HCT116 (cell line): Measurements from ENCODE around the gene KIRREL1. TPM values are rescaled to one million over a fixed set of nuclear protein-coding genes. Genes with fewer than 3 reads are reported as not detected.

Experiments used
- ATAC-seq: fragments of 200-7000 bp; cut with Tn5 transposase; 2 replicates; pipeline ENCODE4 v1.9.1; 2020; ENCODE audit warnings: mild to moderate bottlenecking, moderate library complexity
- BruUV-seq: library from RNA; stranded (reverse); fragments of 400-500 nt; replicated peaks from 2 replicates; lab custom pipeline; 2021; lab: Mats Ljungman, UMichigan
- CTCF ChIA-PET: fragments of 300-600 bp; sonication (Branson Sonifier 250); formaldehyde crosslinking; loops from one replicate; lab custom pipeline; 2021; ENCODE audit warnings: antibody characterized with exemption; lab: Charles Lee
- POLR2A ChIA-PET: fragments of 300-600, 350-600 bp; sonication (Branson Sonifier 250); formaldehyde crosslinking; loops from one replicate; lab custom pipeline; 2021; ENCODE audit warnings: antibody characterized with exemption; lab: Charles Lee
- RAD21 ChIA-PET, 2 experiments: fragments of 300-600 bp; sonication (Branson Sonifier 250); formaldehyde crosslinking; loops; one replicate each; lab custom pipeline; 2023; ENCODE audit warnings: low total read pairs in 2 of 2; ENCODE audit not compliant: uncharacterized antibody in 2 of 2, unreplicated experiment in 2 of 2, low non-redundant PET in 1 of 2; lab: Charles Lee
- DNase-seq: peaks from one replicate; pipeline ENCODE4 v3.0.0-alpha.2; 2010; ENCODE audit warnings: low read depth, low spot score
- H2AFZ ChIP-seq: fragments of 200-600 bp; shearing (Covaris generic), sonication (generic); 2 replicates; pipeline ENCODE4 v1.6.1; 2017; ENCODE audit warnings: low read depth, mixed run types, mixed read lengths, antibody characterized with exemption, low read length; ENCODE audit not compliant: poor library complexity, severe bottlenecking
- H3K27ac ChIP-seq: 2 replicates; pipeline ENCODE4 v1.5.1; 2012; ENCODE audit warnings: low read depth, low read length
- H3K27me3 ChIP-seq: fragments of 200-600 bp; sonication (generic); 2 replicates; pipeline ENCODE4 v1.6.1; 2016; ENCODE audit warnings: mixed run types, low read length, mixed read lengths; ENCODE audit not compliant: insufficient read depth
- H3K36me3 ChIP-seq, 2 experiments: fragments of 200-500 bp in 1 of 2; fragments of 200-600 bp in 1 of 2; sonication (Bioruptor generic) in 1 of 2; sonication (generic) in 1 of 2; 2 replicates each; pipeline versions ENCODE4 v1.5.1 to v1.6.1; 2014 to 2016; ENCODE audit warnings: low read length in 2 of 2, inconsistent platforms in 1 of 2, mixed read lengths in 1 of 2, mixed run types in 1 of 2; ENCODE audit not compliant: insufficient read depth in 2 of 2, control insufficient read depth in 1 of 2
- H3K4me1 ChIP-seq, 2 experiments: fragments of 200-600 bp in 1 of 2; sonication (generic) in 1 of 2; 2 replicates each; pipeline versions ENCODE4 v1.5.1 to v1.6.1; 2012 to 2017; ENCODE audit warnings: low read length in 2 of 2, inconsistent platforms in 1 of 2, mild to moderate bottlenecking in 1 of 2, mixed read lengths in 1 of 2, mixed run types in 1 of 2, moderate library complexity in 1 of 2; ENCODE audit not compliant: insufficient read depth in 2 of 2, control insufficient read depth in 1 of 2
- H3K4me2 ChIP-seq: fragments of 200-600 bp; sonication (generic); 2 replicates; pipeline ENCODE4 v1.6.1; 2017; ENCODE audit warnings: mixed run types, low read length, mixed read lengths
- H3K4me3 ChIP-seq, 2 experiments: fragments of 200-600 bp in 1 of 2; sonication (generic) in 1 of 2; replicated peaks in 1 of 2; 2 replicates each; pipeline ENCODE4 v1.5.1; 2011 to 2016; ENCODE audit warnings: low read length in 2 of 2, control low read depth in 1 of 2, low read depth in 1 of 2, mild to moderate bottlenecking in 1 of 2, mixed read lengths in 1 of 2, mixed run types in 1 of 2
- H3K79me2 ChIP-seq: fragments of 200-600 bp; sonication (generic); 2 replicates; pipeline ENCODE4 v1.6.1; 2017; ENCODE audit warnings: mild to moderate bottlenecking, mixed run types, low read length, moderate library complexity, mixed read lengths; ENCODE audit not compliant: insufficient read depth
- H3K9ac ChIP-seq: fragments of 200-600 bp; sonication (generic); 2 replicates; pipeline ENCODE4 v1.6.1; 2016; ENCODE audit warnings: low read length, mixed read lengths
- H3K9me2 ChIP-seq: fragments of 200-600 bp; sonication (generic), shearing (Covaris generic); 2 replicates; pipeline ENCODE4 v1.6.1; 2017; ENCODE audit warnings: mixed run types, mild to moderate bottlenecking, moderate library complexity; ENCODE audit not compliant: insufficient read depth
- H3K9me3 ChIP-seq, 2 experiments: fragments of 200-500 bp in 1 of 2; fragments of 200-600 bp in 1 of 2; sonication (Bioruptor generic) in 1 of 2; sonication (generic) in 1 of 2; 2 replicates each; pipeline ENCODE4 v1.6.1; 2014 to 2017; ENCODE audit warnings: low read length in 2 of 2, mixed read lengths in 2 of 2, inconsistent platforms in 1 of 2, low read depth in 1 of 2, mild to moderate bottlenecking in 1 of 2, mixed run types in 1 of 2, moderate library complexity in 1 of 2; ENCODE audit not compliant: control insufficient read depth in 1 of 2, insufficient read depth in 1 of 2
- H4K20me1 ChIP-seq: fragments of 200-600 bp; sonication (generic), shearing (Covaris generic); 2 replicates; pipeline ENCODE4 v1.6.1; 2017; ENCODE audit warnings: mixed run types, mild to moderate bottlenecking, moderate library complexity; ENCODE audit not compliant: insufficient read depth
- CEBPB ChIP-seq: IDR thresholded peaks from 2 replicates; pipeline ENCODE4 v1.6.1; 2012; ENCODE audit warnings: low read depth
- ELF1 ChIP-seq: IDR thresholded peaks from 2 replicates; pipeline ENCODE4 v1.6.1; 2012; ENCODE audit warnings: low read depth, borderline replicate concordance
- EZH2 ChIP-seq: fragments of 200-600 bp; sonication (generic); IDR thresholded peaks from 2 replicates; pipeline ENCODE4 v1.6.1; 2017; ENCODE audit warnings: antibody characterized with exemption, mixed run types
- EZH2phosphoT487 ChIP-seq: fragments of 200-600 bp; IDR thresholded peaks from 2 replicates; pipeline ENCODE4 v1.6.1; 2018; ENCODE audit warnings: antibody characterized with exemption, borderline replicate concordance
- FOSL1 ChIP-seq: IDR thresholded peaks from 2 replicates; pipeline ENCODE4 v1.6.1; 2012; ENCODE audit warnings: low read depth
- JUND ChIP-seq: IDR thresholded peaks from 2 replicates; pipeline ENCODE4 v1.6.1; 2012
- POLR2AphosphoS5 ChIP-seq: IDR thresholded peaks from 2 replicates; pipeline ENCODE4 v1.6.1; 2011; ENCODE audit warnings: mild to moderate bottlenecking, low read depth, low read length, moderate library complexity
- RAD21 ChIP-seq: IDR thresholded peaks from 2 replicates; pipeline ENCODE4 v1.6.1; 2012; ENCODE audit warnings: low read depth, mild to moderate bottlenecking
- SP1 ChIP-seq: IDR thresholded peaks from 2 replicates; pipeline ENCODE4 v1.6.1; 2012; ENCODE audit warnings: low read depth
- SRF ChIP-seq: IDR thresholded peaks from 2 replicates; pipeline ENCODE4 v1.6.1; 2012; ENCODE audit warnings: low read depth
- TCF7L2 ChIP-seq: IDR thresholded peaks from 2 replicates; pipeline ENCODE4 v1.7.0; 2011; ENCODE audit warnings: borderline replicate concordance, inconsistent platforms; ENCODE audit not compliant: insufficient read depth, insufficient read length; ENCODE audit errors: extremely low read depth
- YY1 ChIP-seq: IDR thresholded peaks from 2 replicates; pipeline ENCODE4 v1.6.1; 2011; ENCODE audit warnings: low read length, low read depth, moderate library complexity, mild to moderate bottlenecking; ENCODE audit not compliant: insufficient replicate concordance; ENCODE audit errors: extremely low read depth
- ZNF274 ChIP-seq: fragments of 200-500 bp; sonication (Bioruptor generic); IDR thresholded peaks from 2 replicates; pipeline ENCODE4 v1.6.1; 2014; ENCODE audit warnings: mild to moderate bottlenecking, low read depth, low read length, inconsistent platforms
- intact Hi-C: fragments of 100-400 bp; cut with micrococcal nuclease; formaldehyde crosslinking; loops from 2 replicates; pipeline ENCODE4 v1.10.0; 2022
- total RNA-seq: library from RNA; stranded (reverse); gene quantifications from one replicate; pipeline ENCODE4 v1.2.1, GENCODE V29; 2021; ENCODE audit not compliant: unreplicated experiment
- TF ChIP-seq, protein P1 (sequence below): IDR thresholded peaks from 2 replicates; pipeline ENCODE4 v1.6.1; 2012
- TF ChIP-seq, protein P2 (sequence below): IDR thresholded peaks from 2 replicates; pipeline ENCODE4 v1.6.1; 2012; ENCODE audit warnings: low read depth

The KIRREL1 gene
- total RNA-seq, 1 experiment from 2014 or later = 20.0 TPM

GRCh38 chr1:158077411-158078256 is 84.2 kb downstream of the KIRREL1 start:
- Histone ChIP-seq H3K36me3 (peaks cover 2 to 6% of the 10 kb centered on the region in 2 experiments; a peak in 1 of 4 replicates), H3K4me3 (no peak overlapping the region), H3K9me3 (no peaks in the 10 kb centered on the region), H3K27ac (no peak overlapping the region), H3K79me2 (no peaks in the 10 kb centered on the region), H3K27me3 (no peaks in the 10 kb centered on the region), H2AFZ (no peak overlapping the region), H3K4me1 (no peaks in the 10 kb centered on the region), H3K9me2 (no peaks in the 10 kb centered on the region), H4K20me1 (no peaks in the 10 kb centered on the region), H3K4me2 (no peak overlapping the region), H3K9ac (no peak overlapping the region)
- TF ChIP-seq EZH2phosphoT487 (no peak), SP1 (no peak), ELF1 (no peak), TCF7L2 (no peak), POLR2AphosphoS5 (no peak), RAD21 (no peak), ZNF274 (no peak), SRF (no peak), FOSL1 (no peak), JUND (no peak), EZH2 (no peak), YY1 (no peak), CEBPB (no peak)
- TF ChIP-seq, protein P1, sequence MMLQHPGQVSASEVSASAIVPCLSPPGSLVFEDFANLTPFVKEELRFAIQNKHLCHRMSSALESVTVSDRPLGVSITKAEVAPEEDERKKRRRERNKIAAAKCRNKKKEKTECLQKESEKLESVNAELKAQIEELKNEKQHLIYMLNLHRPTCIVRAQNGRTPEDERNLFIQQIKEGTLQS = no peak
- TF ChIP-seq, protein P2, sequence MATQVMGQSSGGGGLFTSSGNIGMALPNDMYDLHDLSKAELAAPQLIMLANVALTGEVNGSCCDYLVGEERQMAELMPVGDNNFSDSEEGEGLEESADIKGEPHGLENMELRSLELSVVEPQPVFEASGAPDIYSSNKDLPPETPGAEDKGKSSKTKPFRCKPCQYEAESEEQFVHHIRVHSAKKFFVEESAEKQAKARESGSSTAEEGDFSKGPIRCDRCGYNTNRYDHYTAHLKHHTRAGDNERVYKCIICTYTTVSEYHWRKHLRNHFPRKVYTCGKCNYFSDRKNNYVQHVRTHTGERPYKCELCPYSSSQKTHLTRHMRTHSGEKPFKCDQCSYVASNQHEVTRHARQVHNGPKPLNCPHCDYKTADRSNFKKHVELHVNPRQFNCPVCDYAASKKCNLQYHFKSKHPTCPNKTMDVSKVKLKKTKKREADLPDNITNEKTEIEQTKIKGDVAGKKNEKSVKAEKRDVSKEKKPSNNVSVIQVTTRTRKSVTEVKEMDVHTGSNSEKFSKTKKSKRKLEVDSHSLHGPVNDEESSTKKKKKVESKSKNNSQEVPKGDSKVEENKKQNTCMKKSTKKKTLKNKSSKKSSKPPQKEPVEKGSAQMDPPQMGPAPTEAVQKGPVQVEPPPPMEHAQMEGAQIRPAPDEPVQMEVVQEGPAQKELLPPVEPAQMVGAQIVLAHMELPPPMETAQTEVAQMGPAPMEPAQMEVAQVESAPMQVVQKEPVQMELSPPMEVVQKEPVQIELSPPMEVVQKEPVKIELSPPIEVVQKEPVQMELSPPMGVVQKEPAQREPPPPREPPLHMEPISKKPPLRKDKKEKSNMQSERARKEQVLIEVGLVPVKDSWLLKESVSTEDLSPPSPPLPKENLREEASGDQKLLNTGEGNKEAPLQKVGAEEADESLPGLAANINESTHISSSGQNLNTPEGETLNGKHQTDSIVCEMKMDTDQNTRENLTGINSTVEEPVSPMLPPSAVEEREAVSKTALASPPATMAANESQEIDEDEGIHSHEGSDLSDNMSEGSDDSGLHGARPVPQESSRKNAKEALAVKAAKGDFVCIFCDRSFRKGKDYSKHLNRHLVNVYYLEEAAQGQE = no peak
- ChIA-PET POLR2A (no interaction called here), CTCF (interaction anchor here (1.5 kb wide), 1 partner anchor 10 kb away, joined by 3 read pairs; no protein-coding TSS in a partner anchor), RAD21 (no interaction called here)
- ATAC-seq = no peak
- intact Hi-C loops = no loop called here
- no peak for DNase-seq
- BruUV-seq = no TSS peak
